DMS79 (cell line): ENCODE measurements around the gene LPCAT4.

Experiments
- DNase-seq: peaks from one replicate; lab custom pipeline; 2025; lab: John Stamatoyannopoulos, UW

The LPCAT4 gene

DNA sequence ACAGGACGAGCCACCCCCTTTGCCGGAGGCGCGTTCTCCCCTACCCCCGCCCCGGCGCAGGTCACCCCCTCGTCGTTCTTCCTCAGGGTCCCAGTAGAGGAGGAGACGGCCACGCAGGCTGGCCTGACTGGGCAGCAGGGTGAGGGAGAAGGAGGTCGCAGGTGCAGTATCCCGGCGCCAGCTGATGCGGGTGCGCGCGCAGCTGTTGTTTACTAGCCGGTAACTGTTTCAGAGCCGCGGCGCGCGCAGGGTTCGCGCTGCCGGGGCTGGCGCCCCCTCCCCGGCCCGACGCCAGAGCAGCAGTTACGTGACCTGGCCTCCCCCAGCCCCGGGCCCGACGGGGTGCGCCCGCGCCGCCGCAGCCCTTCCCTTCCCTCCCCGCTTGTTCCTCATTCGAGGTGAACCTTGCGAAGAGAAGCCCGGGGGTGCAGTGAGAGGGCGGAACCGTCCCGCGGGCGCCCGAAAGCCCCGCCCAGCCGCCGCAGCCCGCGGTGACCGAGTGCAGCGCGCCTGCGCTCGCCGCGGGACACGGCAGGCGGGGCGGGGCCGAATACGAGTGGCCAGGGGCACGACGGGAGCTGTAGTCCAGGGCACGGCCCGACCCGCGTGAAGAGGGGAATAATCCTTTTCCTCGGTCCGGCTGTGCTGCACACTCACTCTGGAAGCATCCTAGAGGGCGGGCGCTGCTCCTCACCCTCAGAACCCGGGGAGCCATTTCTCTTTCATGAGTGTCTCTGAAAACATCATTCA is 29.3 kb downstream of the LPCAT4 start, which contains the start of gene SLC12A6:
Gene SLC12A6, minus strand, starts transcription at position 225 of the 750 bp plus-strand sequence. CDS start 1,101 bp downstream, outside the sequence.
- DNase-seq = peak; percentile 67

DNA sequence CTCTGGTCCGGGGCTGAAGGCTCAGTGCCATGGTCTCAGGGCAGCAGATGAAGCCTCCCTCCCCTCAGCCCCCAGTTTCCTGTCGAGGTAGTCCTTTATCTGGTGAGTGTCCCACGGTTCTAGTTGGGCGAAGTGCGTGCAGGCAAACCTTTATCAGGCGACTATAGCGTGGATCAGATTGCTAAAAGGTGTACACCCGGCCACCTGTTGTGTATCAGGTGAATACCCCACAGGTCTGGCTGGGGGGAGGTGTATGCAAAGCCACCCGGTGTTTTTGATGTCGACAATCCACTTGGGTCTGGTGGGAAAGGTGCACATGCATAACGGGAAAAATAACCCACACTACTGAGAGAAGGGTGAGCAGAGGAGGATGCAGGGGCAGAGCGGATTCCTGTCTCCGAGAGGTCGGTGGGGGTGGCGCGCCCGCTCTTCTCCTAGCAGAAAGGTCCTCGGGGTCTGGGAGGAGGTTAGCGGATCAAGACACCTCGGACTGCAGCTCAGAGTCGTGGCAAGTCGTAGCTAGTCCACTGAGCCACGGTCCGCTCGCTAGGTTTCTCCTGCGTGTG is 29.9 kb downstream of the LPCAT4 start:
- no peak for DNase-seq

DNA sequence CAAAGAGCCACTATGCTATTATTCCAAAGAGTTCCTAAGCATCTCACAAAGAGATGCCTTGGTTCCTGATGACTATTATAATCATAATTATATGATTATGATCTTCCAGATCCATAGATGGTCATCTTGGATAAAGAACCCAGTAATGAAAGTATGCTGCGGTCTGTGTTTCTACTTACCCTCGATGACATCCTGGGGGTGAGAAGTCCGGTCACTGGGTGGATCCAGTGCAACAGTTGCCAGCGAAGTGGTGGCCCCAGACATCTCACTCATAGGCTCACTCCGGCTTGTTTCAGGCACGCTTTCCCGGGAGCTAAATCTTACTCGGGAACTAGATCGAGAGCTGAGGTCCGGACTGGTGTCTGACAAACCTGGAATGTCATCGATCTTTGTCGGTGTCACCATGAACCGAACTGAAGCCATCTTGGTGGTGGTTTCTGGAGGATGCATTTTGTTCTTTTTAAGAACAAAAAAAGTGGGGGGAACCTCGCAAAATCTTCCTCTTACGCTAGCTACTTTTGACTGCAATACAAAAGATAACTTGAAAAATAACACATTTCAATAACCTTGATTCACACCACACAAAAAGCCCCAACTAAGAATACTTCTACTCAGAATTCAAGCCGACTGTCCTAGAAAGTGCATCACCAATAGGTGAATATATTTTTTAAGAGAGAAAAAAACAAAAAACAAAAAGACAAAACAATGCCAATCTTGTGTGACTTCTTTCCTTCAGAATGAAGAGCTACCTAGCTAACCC is 30.6 kb downstream of the LPCAT4 start:
- no peak for DNase-seq

DNA sequence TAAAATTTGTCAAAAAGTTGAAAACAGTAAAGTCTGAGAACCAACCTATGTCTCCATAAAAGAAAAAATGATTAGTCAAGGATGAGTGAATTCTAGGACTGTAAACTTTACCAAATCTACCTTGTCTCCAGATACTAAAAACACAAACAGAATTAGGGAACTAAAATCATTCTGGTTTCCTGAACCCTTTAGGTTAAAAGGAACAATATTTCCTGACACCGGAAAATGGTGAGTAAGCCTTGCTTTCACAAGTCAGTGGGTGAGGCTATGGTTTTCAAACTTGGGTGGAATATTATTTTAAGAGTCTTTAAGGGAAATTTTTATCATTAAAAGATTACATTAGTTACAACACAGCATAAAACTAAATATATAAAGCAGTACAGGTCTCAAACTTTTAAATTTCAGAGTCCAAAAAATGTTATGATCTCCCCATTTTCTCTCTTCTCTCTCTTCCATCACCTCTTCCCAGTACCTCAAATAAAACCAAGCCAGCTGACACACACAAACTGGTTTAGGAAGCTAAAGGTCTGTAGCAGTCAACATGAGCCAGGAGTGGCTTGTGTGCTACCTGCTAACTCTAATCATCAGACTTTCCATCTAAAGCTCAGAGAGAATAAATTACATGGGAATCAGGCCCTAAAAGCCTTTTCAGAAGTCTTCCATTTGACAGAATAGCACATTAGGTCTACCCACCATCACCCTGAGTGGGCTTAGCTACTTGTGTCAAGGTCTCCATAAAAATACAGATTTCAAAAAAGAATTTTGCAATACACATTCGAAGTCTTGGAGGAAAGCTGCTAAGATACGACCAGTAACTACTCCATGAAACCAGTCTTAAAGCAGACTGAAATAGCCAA is 31.6 kb downstream of the LPCAT4 start:
- no peak for DNase-seq

DNA sequence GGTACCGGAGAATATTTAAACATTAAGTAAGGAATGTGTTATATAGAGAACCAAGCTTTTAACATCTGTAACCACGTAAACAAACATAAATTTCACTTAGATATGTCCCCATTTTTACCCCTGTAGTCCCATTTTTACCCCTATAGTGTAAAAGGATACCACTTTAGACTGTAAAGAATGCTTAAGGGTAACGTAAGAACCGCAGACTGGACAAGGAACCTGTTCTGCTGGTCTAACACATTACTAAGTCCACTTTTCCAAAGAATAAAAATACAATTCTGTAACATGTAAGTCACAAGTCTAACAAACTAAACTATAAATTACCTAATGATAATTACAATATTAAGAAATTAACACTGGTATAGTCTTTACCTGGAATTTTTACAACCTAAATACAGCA is 32.3 kb downstream of the LPCAT4 start:
- DNase-seq = no peak

DNA sequence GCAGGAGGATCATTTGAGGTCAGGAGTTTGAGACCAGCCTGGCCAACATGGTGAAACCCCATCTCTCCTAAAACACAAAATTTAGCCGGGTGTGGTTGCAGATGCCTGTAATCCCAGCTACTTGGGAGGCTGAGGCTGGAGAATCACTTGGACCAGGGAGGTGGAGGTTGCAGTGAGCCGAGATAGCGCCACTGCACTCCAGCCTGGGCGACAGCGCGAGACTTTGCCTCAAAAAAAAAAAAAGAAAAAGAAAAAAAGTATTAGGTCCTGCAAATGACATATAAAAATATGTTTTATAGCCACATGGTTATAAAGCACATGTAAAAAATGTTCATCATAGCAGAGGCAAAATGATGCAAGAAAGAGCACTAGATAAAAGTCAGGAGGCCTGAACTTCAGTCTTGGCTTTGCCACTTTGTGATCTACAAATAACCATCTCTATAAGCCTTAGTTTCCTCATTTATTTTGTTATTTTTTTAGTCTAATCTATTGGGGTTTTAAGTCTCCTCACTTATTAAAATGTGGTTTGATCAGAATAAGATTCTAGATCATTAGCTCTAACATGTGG is 34.4 kb downstream of the LPCAT4 start:
- no peak for DNase-seq

DNA sequence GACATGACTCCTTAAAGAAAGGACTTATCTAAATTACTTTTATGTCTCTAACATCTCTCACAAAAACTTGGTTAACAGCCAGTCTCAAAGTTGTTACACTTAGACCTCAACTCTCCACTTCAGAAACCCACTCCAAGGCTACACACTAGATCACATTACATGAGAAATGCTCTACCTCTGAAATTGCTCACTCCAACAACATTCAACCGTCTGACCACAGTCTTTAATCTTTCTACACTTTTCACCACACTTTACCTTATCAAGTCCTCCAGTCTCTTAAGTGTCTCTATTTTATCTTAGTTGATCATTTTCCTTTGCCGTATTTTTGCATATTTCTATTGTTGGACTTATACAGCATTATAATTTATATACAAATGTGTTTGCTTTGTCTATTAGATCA is 35.2 kb downstream of the LPCAT4 start:
- peak; percentile 19 for DNase-seq

DNA sequence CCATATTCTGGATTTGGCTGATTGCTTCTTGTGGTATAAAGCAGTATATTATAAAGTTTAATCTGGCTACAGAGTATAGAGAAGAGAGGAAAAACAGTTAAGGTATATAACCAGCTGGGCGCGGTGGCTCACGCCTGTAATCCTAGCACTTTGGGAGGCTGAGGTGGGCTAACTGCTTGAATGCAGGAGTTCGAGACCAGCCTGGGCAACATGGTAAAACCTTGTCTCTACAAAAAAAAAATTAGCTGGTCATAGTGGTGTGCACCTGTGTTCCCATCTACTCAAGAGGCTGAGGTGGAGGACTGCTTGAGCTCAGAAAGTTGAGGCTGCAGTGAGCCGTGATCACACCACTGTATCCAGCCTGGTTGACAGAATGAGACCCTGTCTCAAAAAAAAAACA is 36.7 kb downstream of the LPCAT4 start:
- DNase-seq = no peak

DNA sequence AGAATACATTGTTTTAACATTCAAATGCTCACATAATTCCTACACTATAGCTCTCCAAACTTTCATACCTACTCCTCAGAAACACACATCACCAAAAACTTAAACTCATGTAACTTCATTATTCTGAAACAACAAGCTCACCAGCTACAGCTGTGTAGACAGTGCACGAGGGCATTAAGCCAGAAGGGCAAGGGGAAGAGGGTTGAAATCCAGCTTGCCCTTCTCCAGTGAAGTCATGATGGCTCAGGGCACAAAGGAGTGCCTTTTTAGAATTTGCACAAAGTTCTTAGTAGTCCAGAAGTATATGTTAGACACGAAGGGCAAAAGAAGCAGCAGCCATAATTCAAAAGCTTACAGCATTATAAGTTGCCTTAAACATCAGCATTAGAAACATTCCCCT is 38.0 kb downstream of the LPCAT4 start:
- no peak for DNase-seq

DNA sequence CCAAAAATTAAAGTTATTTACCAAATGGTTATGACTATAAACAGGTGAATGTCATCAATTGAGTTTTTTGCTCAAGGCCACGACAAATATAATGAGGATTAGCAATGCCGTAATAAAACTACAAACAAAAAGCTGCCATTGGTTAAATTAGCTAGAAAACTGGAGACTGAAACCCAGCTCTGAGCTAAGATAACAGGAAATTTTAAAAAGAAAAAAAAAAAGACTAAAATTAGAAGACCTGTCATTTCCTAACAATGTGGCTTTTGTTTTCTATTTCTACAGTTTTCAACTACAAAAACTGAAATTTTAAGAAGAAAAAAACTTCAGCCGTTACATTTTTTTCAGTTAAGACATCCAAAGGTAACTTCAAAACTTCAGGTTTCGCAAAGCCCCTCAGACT is 39.1 kb downstream of the LPCAT4 start:
- no peak for DNase-seq

DNA sequence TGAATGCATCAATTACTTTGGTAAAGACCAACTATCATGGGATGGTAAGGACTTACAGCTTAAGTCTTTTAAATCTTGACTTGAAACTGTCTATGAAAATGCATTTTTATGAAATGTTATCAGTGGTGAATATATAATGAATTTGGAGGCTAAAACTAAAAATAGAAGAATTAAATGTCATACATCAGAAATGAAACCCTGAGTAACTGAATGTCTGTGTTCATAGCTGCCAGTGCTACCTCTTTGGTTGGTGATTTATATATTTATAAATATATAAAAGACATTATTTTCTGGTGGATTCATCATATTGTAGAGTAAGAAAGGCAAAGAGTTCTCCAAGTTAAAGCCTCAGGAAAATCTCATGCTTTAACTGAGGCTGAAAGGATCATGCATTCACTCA is 41.6 kb downstream of the LPCAT4 start:
- DNase-seq = no peak

DNA sequence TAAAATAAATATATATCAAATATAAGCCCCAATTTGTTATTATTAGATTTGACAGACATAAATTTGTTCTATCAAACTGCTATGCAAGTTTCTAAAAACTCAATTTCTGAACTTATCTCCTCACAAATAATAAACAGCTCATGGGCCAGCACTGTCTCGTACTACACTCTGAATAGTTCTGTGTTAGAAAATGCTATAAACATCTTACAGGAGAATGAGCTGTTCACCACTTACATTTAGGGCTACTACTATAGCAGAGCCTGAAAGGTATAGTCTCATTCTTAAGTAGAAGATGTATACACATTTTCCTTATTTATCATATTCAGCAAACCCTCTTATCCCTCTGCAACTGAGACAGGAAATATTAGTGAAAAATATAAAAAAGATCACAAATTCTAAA is 42.1 kb downstream of the LPCAT4 start:
- no peak for DNase-seq

DNA sequence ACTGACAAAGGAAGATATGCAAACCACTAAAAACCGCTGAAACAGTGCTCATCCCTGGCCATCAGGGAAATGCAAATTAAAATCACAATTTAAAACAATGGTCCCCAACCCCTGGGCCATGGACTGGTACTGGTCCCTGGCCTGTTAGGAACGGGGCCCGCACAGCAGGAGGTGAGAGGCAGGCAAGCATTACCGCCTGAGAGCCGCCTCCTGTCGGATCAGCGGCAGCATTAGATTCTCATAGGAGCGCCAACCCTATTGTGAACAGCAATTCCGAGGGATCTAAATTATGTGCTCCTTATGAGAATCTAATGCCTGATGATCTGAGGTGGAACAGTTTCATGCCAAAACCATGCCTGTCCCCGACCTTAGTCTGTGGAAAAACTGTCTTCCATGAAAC is 43.8 kb downstream of the LPCAT4 start:
- no peak for DNase-seq

DNA sequence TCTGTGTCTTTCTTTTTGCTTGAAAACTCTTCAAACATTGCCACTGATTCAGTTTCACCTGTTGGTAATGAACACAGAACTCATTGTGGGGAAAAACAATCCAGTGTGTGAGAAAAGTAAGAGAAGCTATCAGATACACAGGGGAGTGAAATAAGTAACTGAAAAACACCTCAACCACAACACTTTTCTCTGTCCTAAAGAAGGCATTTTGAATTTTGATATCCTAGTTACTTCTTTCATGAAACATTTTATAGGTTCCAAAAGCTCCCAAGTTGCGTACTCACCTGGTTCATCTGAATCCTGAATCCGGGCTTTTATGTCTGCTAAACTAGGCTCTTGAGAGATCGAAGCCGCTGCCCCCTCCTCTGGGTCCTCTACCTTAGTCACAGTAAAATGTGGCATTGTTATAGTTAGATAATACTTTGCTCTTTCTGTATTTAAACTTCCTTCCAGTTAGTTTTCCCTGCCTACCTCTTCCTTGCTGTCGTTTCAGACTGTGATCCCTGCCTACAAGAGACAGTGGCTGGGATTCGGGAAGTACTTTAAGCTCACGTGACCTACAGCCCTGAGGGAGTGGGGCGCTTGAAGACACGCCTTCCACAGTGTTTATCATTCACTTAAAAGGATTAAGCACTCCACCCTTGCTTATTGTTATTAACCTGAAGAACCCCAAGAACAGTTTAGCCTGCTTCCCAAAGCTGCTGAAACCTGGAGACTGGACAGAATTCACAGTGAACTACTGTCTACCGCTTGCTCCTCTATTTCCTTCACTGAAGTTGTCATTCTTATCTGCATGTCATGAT is 48.5 kb downstream of the LPCAT4 start:
- peak; percentile 30 for DNase-seq

DNA sequence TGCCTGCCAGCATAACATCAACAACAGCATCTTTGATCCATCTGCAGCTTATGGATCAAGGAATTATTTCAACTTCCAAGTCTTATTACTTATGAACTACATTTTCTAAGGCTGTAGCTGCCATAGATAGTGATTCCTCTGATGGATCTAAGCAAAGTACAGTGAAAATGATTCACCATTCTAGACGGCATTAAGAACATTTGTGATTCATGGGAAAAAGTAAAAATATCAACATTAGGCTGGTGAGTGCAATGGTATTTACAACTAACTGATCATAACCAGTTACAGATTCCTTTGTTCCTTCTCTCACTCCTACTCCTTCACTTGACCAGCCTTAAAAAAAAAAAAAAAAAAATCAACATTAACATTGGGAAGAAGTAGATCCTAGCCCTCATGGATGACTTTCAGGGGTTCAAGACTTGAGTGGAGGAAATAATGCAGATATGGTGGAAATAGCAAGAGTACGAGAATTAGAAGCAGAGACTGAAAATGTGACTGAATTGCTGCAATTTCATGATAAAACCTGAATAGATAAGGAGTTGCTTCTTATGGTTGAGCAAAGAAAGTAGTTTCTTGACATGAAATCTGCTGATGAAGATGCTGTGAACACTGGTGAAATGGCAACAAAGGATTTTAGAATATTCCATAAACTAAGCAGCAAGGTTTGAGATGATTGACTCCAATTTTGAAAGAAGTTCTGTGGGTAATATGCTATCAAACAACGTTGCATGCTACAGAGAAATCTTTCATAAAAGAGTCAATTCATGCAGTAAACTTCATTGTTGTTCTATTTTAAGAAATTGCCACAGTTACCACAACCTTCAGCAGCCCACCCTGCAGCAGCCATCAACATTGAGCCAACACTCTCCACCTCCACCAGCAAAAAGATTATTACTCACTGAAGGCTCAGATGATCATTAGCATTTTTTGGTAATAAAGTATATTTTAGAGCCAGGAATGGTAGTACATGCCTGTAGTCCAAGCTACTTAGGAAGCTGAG is 52.2 kb downstream of the LPCAT4 start:
- DNase-seq = no peak

DNA sequence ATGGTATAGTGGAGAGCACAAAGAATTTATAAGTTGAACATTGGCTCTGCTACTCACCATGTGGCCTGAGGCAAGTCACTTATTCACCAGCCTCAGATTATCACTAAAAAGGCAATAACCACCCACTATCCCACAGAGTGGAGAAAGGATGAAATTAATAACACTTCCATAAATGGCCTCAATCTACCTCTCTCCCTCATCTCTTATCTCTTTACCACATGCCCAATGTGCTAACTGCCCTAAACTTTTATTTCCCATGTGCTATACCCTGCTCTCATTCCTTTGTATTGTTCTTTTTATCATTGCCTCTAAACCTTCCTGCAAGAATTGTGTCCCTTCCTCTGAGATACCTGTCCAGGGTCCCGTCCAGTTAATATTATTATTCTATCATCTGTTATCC is 55.4 kb downstream of the LPCAT4 start:
- DNase-seq = no peak
